ENCODE results near the gene CGNL1.

Gene CGNL1

DNA sequence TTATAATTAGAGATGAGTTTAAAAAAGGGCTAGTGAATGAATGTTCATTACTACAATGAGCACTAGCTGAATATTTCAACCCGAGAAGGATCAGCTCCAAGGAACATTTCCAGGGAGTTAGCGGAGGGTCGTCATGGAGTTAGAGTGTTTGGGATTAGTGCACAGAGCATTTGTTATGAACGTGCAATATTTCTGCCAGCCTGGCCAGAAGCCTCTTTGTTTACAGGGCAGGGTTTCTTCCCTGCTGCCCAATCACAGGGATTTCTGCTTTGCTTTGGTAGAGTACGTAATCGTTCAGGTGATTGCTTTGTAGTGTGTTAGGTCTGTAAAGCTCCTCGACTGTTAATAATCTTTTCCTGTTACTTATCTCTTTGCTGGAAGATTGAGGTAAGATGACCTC lies 5.9 kb downstream of the CGNL1 start:
- no peak for DNase-seq (ENCODE audit: extremely low read depth, low read depth)
- TF ChIP-seq, protein P1, sequence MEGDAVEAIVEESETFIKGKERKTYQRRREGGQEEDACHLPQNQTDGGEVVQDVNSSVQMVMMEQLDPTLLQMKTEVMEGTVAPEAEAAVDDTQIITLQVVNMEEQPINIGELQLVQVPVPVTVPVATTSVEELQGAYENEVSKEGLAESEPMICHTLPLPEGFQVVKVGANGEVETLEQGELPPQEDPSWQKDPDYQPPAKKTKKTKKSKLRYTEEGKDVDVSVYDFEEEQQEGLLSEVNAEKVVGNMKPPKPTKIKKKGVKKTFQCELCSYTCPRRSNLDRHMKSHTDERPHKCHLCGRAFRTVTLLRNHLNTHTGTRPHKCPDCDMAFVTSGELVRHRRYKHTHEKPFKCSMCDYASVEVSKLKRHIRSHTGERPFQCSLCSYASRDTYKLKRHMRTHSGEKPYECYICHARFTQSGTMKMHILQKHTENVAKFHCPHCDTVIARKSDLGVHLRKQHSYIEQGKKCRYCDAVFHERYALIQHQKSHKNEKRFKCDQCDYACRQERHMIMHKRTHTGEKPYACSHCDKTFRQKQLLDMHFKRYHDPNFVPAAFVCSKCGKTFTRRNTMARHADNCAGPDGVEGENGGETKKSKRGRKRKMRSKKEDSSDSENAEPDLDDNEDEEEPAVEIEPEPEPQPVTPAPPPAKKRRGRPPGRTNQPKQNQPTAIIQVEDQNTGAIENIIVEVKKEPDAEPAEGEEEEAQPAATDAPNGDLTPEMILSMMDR (IDR thresholded peaks at IDR 0.05; ENCODE audit: low read depth, low read length, missing control alignments), result no peak
- no peak overlapping the region for H3K4me3 ChIP-seq (replicated peaks; ENCODE audit: low read depth, low read length)

DNA sequence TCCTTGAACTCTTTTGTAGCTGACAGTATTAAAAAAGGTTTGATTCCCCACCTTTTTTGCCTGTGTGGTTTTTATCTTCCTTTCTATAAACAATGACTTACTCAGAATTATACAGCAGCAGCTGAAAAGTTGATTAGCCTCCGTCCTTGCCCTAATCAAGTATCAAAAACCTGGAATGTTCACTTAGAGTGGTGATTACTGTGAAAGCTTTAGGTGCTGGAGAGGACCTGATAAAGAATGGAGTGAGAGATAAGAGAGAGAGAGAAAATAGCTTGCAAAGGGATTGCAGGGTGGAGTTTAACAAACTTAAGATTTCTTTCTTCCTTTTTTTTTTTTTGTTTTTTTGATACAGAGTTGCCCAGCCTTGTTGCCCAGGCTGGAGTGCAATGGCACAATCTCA lies 6.7 kb downstream of the CGNL1 start:
- TF ChIP-seq, protein P1 (IDR thresholded peaks at IDR 0.05; ENCODE audit: low read depth, low read length, missing control alignments), result no peak
- H3K4me3 ChIP-seq (replicated peaks; ENCODE audit: low read depth, low read length), result no peak overlapping the region
- no peak for DNase-seq (ENCODE audit: extremely low read depth, low read depth)

DNA sequence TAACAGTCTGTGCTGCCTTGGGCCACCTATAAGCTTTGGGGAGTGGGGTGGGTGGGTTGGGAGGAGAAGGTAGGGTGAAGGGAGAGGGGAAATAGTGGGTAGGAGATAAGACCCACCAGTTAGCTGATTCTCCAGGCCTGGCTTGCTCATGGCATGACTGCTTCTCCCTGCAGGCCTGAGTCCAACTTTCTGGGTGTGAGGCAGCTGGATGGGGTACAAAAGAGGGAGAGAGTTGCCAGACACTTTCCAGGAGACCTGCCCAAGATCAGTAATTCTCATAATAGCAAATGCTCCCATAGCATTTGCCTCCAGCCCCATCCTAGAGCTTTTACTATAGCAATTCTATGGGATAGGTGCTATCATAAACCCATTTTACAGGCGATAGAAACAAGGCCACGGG lies 7.7 kb downstream of the CGNL1 start:
- TF ChIP-seq, protein P1 (IDR thresholded peaks at IDR 0.05; ENCODE audit: low read depth, low read length, missing control alignments), result no peak
- no peak for DNase-seq (ENCODE audit: extremely low read depth, low read depth)
- H3K4me3 ChIP-seq (replicated peaks; ENCODE audit: low read depth, low read length), result no peak overlapping the region

DNA sequence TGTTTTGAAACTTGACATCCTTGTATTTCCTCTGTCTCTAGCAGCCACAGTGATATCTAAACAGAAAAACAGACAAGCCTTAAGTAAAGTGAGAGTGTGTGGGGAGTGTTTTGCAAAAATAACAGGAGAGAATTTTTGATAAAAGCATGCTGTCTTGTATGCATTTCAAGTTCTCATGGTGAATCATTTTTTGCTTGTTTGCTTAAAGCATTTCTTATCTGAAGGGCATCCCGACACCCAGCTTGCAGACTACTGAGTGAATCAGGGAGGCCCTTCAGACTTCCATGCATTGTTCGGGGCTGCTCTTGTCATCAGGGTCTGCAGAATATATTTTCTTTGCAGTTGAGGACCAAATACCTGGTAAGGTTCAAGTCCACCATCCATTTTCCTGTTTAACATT lies 8.5 kb downstream of the CGNL1 start:
- no peak for DNase-seq (ENCODE audit: extremely low read depth, low read depth)
- TF ChIP-seq, protein P1 (IDR thresholded peaks at IDR 0.05; ENCODE audit: low read depth, low read length, missing control alignments), result no peak
- H3K4me3 ChIP-seq (replicated peaks; ENCODE audit: low read depth, low read length), result no peak overlapping the region

DNA sequence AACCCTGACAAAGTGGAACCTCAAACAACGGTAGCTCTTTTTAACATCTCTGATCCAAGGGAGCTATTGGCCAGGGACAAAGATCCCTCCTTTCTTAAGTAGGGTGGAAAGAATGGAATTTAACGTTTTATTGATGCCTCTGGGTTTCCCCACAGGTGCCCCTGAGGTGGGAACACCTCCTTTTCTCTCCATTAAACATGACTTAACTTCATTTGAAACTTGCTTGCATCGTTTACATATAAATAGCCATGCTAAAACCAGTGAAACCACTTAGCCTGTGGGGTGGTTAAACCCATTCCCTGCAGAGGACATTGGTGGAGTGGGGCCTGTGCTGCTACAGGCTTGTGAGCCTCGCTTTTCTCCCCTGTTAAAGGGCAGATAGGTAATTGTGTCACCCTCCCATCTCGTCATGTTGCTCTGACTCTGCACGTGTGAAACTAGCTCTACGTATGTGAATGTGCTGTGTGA lies 9.7 kb downstream of the CGNL1 start:
- no peak overlapping the region for H3K4me3 ChIP-seq (replicated peaks; ENCODE audit: low read depth, low read length)
- TF ChIP-seq, protein P1 (IDR thresholded peaks at IDR 0.05; ENCODE audit: low read depth, low read length, missing control alignments), result no peak
- DNase-seq (ENCODE audit: extremely low read depth, low read depth), result no peak

DNA sequence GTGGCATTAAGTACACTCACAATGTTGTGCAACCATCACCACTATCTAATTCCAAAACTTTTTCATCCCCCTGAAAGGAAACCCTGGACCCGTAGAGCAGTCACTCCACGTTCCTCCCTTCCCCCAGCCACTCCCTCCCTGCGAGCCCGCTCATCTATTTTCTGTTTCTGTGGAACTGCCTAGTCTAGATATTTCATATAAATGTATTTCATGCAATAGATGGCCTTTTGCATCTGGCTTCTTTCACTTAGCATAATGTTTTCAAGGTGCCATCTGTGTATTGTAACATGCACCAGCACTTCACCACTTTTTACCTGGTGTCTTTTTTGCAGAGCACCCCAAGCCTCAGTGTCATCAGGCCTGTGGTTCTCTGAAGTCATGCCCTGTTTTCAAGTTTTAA lies 10.7 kb downstream of the CGNL1 start:
- TF ChIP-seq, protein P1 (IDR thresholded peaks at IDR 0.05; ENCODE audit: low read depth, low read length, missing control alignments), result no peak
- no peak overlapping the region for H3K4me3 ChIP-seq (replicated peaks; ENCODE audit: low read depth, low read length)
- DNase-seq (ENCODE audit: extremely low read depth, low read depth), result no peak

DNA sequence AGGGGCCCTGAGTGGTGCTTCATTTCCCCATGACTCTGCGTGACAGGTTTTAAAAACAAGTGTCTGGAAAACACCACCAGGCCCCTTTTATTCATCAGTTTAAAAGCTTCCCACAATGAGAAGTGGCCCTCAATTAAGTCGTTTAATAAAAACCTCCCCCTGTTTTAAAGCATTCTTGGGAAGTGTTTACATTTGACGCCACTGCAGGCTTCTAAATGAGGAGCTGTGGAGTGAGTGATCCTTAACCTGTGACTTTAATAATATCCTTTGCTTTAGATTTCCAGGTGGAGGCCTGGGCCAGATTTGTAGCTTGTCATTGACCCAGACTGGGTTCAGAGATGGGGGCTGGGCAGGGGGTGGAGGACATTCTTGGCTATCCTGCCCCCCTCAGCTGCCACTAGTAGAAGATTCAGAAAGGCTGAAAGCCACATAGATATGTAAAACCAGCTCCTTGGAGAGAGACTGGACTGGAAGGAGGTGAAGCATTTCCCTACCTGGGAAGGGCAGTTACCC lies 11.3 kb downstream of the CGNL1 start:
- TF ChIP-seq, protein P1 (IDR thresholded peaks at IDR 0.05; ENCODE audit: low read depth, low read length, missing control alignments), result no peak
- DNase-seq (ENCODE audit: extremely low read depth, low read depth), result no peak
- H3K4me3 ChIP-seq (replicated peaks; ENCODE audit: low read depth, low read length), result no peak overlapping the region
